Epithelial cell of esophagus (primary cell): ENCODE data around the gene SLC17A7.

Source experiments
- DNase-seq: peaks from one replicate; pipeline ENCODE4 v3.0.0; 2010; ENCODE audit warnings: low read depth
- H3K4me3 ChIP-seq: 2 replicates; pipeline ENCODE4 v1.5.1; 2011; ENCODE audit warnings: mild to moderate bottlenecking, low read length, control low read depth
- TF ChIP-seq, protein P1 (sequence below): IDR thresholded peaks from 2 replicates; pipeline ENCODE4 v1.5.1; 2011; ENCODE audit warnings: low read depth, mild to moderate bottlenecking, low read length, control low read depth, inconsistent platforms; ENCODE audit not compliant: insufficient read depth; ENCODE audit errors: missing control alignments

SLC17A7 gene

DNA sequence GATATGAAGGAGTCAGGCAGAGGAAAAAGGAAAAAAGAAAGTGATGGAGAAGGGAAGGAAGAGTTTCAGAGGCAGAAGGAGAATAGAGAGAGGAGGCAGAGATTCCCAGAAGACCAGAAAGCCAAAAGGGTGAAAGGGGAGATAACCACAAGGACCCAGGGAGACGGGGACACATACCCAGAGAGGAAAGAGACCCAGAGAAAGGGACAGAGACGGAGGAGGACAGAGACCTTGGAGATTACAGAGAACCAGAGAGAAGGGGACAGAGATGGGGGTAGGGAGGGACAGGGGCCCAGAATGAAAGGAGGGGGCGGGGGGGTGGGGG is 19.5 kb downstream of the SLC17A7 start:
- TF ChIP-seq, protein P1, sequence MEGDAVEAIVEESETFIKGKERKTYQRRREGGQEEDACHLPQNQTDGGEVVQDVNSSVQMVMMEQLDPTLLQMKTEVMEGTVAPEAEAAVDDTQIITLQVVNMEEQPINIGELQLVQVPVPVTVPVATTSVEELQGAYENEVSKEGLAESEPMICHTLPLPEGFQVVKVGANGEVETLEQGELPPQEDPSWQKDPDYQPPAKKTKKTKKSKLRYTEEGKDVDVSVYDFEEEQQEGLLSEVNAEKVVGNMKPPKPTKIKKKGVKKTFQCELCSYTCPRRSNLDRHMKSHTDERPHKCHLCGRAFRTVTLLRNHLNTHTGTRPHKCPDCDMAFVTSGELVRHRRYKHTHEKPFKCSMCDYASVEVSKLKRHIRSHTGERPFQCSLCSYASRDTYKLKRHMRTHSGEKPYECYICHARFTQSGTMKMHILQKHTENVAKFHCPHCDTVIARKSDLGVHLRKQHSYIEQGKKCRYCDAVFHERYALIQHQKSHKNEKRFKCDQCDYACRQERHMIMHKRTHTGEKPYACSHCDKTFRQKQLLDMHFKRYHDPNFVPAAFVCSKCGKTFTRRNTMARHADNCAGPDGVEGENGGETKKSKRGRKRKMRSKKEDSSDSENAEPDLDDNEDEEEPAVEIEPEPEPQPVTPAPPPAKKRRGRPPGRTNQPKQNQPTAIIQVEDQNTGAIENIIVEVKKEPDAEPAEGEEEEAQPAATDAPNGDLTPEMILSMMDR = no peak
- H3K4me3 ChIP-seq = no peak overlapping the region
- no peak for DNase-seq

DNA sequence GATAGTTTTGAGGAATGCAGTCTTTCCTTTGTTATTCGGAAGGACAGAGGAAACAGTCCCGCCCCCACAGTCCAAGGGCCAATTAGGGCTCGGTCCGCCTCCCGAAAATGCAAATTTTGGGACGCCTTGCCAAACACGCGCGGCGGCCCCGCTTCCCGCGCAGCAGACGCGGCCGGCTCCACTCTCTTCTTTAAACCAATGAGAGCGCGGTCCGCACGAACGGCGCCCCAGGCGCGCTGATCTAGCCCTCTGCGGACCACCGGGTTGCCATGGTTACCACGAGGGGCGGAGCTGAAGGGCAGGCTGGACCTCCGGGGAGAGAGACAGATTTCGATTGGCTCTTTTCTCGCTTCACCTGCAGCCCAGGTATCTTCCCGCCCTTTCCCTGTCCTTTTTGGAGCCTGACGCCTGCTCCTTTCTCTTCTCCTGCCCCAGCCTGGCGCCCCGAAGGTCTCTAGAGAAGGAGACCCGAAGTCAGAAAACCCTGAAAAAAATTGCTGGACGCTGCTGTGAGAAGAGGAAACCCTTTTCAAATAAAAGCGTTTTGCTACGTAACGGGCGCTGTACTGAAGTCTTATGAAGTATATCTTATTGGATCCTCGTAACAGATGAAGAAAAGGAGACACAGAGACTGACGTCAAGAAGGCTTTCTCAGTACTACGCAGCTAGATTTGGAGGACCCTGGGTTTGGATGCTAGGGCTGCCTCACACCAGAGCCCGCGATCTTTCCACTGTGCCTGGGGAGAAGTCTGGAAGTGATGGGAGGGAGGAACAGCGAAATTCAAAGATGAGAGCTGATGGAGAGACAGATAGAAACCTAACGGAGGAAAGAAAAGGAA is 20.1 kb downstream of the SLC17A7 start:
- peak; percentile 58 for DNase-seq
- no peak overlapping the region for H3K4me3 ChIP-seq
- TF ChIP-seq, protein P1 = no peak

DNA sequence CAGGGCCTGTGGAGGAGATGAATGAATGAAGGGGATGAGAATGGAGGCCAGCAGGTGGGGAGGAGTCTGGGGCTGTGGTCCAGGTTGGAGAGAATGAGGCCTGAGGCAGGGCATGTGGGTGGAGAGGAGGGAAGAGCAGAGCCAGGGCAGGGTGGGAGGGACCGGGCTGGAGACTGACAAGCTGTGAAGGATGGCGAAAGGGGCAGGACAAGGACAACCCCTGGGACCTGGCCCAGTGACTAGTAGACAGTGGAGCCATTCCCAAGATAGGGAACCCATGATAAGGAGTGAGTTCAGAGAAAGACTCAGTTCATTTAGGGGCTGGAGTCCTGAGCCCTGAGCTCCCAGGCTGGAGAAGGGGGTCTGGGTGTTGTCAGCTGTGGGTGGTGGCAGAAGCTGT is 21.1 kb downstream of the SLC17A7 start:
- TF ChIP-seq, protein P1 = no peak
- no peak for DNase-seq
- H3K4me3 ChIP-seq = no peak overlapping the region

DNA sequence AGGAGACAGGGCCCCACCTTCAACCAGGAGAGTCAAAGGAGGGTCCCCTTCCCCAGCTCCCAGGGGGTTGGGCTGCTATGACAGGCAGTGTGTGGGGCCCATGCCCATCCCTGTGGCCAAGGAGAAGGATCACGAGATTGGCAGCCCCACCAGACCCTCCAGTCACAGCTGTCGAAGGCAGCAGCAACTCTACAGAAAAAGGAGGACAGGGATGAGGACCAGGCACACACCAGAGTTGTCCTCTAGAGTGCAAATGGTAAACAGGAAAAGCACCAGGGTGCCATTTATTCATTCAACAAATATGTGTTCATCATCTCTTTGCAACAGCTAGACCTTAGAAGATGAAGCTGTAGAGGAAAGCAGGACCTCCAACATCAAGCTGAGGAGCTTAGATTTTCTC is 22.2 kb downstream of the SLC17A7 start:
- no peak overlapping the region for H3K4me3 ChIP-seq
- TF ChIP-seq, protein P1 = no peak
- DNase-seq = no peak

DNA sequence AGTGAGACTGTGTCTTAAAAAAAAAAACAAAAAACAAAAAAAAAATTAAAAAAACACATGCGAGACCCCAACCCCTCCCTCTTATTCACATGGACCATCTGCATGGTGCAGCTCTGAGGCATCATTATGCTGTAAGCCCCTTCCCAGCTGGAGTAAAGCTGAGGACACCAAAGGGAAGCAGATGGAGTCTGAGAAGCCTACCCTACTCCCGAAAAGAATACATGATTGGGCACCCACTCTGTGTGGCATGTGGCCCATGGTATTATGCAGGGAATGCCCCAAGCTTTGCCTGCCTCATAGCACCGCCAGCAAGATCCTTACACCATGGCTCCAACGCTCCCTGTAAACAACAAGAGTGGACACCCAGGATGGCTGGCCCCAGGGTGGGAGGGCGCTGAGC is 22.8 kb downstream of the SLC17A7 start:
- TF ChIP-seq, protein P1 = no peak
- no peak overlapping the region for H3K4me3 ChIP-seq
- no peak for DNase-seq

DNA sequence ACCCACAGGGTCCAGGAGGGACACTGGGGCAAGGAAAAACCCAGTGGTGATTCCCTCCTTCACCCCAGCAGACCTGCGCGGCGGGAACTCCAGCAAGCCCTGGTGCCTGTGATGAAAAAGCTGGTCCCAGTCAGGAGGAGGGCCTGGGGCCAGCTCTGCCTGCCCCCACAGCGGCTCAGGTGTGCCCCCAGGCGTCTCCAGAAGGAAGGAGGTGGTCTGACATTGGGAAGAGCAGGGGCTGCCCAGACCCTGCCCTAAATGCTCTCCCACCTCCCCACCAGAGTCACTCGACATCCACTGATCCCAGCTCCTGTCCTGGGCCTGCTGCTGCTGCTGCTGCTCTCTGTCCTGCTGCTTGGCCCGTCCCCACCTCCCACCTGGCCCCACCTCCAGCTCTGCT is 24.2 kb downstream of the SLC17A7 start:
- DNase-seq = no peak
- no peak overlapping the region for H3K4me3 ChIP-seq
- TF ChIP-seq, protein P1 = no peak

DNA sequence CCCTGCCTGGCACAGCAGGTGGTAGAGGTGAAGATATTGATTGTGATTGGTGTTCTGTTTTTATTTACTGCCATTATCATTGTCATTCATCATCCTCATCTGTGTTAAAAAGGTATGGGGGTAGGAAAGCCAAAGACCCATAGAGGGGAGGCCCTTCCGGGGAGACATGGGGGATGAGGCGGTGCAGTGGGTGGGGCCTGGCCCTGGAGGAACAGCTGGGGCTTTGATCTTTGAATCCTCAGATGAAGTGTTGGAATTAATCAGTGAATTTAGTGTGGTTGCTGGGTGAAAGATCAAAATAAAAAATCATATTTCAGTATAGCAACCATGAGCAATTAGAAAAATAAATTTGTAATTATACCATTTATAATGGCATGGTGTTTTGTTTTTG is 25.5 kb downstream of the SLC17A7 start:
- DNase-seq = no peak
- no peak overlapping the region for H3K4me3 ChIP-seq
- TF ChIP-seq, protein P1 = no peak
